Panc1 (cell line): ENCODE results near the gene PIP5K1C. TPM values are rescaled to one million over a fixed set of nuclear protein-coding genes. Genes with fewer than 3 reads are reported as not detected.

Experiments used
- ATAC-seq: fragments of 200-7000 bp; cut with Tn5 transposase; 2 replicates; pipeline ENCODE4 v1.9.1; 2020; ENCODE audit warnings: mild to moderate bottlenecking, moderate library complexity
- BruUV-seq: library from RNA; stranded (reverse); fragments of 400-500 nt; replicated peaks from 2 replicates; lab custom pipeline; 2021; lab: Mats Ljungman, UMichigan
- CTCF ChIA-PET: fragments of 300-600 bp; sonication (Branson Sonifier 250); formaldehyde crosslinking; loops from one replicate; lab custom pipeline; 2022; ENCODE audit warnings: antibody characterized with exemption; lab: Charles Lee
- POLR2A ChIA-PET: fragments of 300-600 bp; sonication (Branson Sonifier 250); formaldehyde crosslinking; loops from one replicate; lab custom pipeline; 2022; ENCODE audit warnings: antibody characterized with exemption; lab: Charles Lee
- DNase-seq: peaks from one replicate; pipeline ENCODE4 v3.0.0-alpha.2; 2010; ENCODE audit warnings: low read depth, low spot score
- H3K27ac ChIP-seq: 2 replicates; pipeline ENCODE4 v1.5.1; 2011; ENCODE audit warnings: mild to moderate bottlenecking, low read length, inconsistent platforms
- H3K27me3 ChIP-seq: fragments of 200-500 bp; sonication (Bioruptor generic); 2 replicates; pipeline ENCODE4 v1.6.0; 2014; ENCODE audit warnings: low read length, inconsistent platforms; ENCODE audit not compliant: control insufficient read depth, insufficient read depth
- H3K36me3 ChIP-seq: fragments of 200-500 bp; sonication (Bioruptor generic); 2 replicates; pipeline ENCODE4 v1.5.1; 2014; ENCODE audit warnings: inconsistent platforms, mild to moderate bottlenecking, low read length, moderate library complexity; ENCODE audit not compliant: control insufficient read depth, insufficient read depth
- H3K4me1 ChIP-seq: 2 replicates; pipeline ENCODE4 v1.5.1; 2011; ENCODE audit warnings: inconsistent platforms, mild to moderate bottlenecking, low read length, moderate library complexity; ENCODE audit not compliant: control insufficient read depth, insufficient read depth
- H3K4me3 ChIP-seq, 2 experiments: 2 replicates each; pipeline ENCODE4 v1.5.1; 2011 to 2012; ENCODE audit warnings: low read depth in 2 of 2, low read length in 2 of 2, mild to moderate bottlenecking in 2 of 2, inconsistent platforms in 1 of 2, moderate library complexity in 1 of 2
- H3K9me3 ChIP-seq: fragments of 200-500 bp; sonication (Bioruptor generic); 2 replicates; pipeline ENCODE4 v1.5.1; 2014; ENCODE audit warnings: low read depth, mild to moderate bottlenecking, inconsistent platforms, low read length, moderate library complexity; ENCODE audit not compliant: control insufficient read depth, insufficient read depth
- POLR2AphosphoS5 ChIP-seq: IDR thresholded peaks from 2 replicates; pipeline ENCODE4 v1.6.1; 2012; ENCODE audit warnings: mild to moderate bottlenecking, low read depth, low read length, moderate library complexity
- SIN3A ChIP-seq: IDR thresholded peaks from 2 replicates; pipeline ENCODE4 v1.6.1; 2012; ENCODE audit warnings: low read depth, mild to moderate bottlenecking, low read length, moderate library complexity, borderline replicate concordance; ENCODE audit not compliant: insufficient read depth
- TCF7L2 ChIP-seq: IDR thresholded peaks from 2 replicates; pipeline ENCODE4 v1.6.1; 2011; ENCODE audit warnings: mild to moderate bottlenecking, low read depth, low read length, inconsistent platforms
- in situ Hi-C: cut with HindIII; loops from 2 replicates; pipeline ENCODE4 v1.10.0; 2016; ENCODE audit warnings: low sequenced_read_pairs, low pct_unique_long_range_greater_than_20kb
- intact Hi-C: fragments of 100-400 bp; cut with micrococcal nuclease; formaldehyde crosslinking; loops from one replicate; pipeline ENCODE4 v1.10.0; 2022; ENCODE audit not compliant: unreplicated experiment
- total RNA-seq: library from RNA; stranded (reverse); gene quantifications from one replicate; pipeline ENCODE4 v1.2.1, GENCODE V29; 2021; ENCODE audit not compliant: unreplicated experiment
- TF ChIP-seq, protein P1 (sequence below): fragments of 450-650 bp; IDR thresholded peaks from 2 replicates; pipeline ENCODE4 v1.5.1; 2017; ENCODE audit warnings: mild to moderate bottlenecking
- TF ChIP-seq, protein P2 (sequence below), 2 experiments: IDR thresholded peaks; 2 replicates each; pipeline ENCODE4 v1.6.1; 2011 to 2012; ENCODE audit warnings: low read depth in 2 of 2, control low read depth in 1 of 2, low read length in 1 of 2, mild to moderate bottlenecking in 1 of 2, moderate library complexity in 1 of 2; ENCODE audit not compliant: insufficient read depth in 1 of 2

PIP5K1C gene
- total RNA-seq, 1 experiment from 2014 or later: 30.6 TPM

DNA sequence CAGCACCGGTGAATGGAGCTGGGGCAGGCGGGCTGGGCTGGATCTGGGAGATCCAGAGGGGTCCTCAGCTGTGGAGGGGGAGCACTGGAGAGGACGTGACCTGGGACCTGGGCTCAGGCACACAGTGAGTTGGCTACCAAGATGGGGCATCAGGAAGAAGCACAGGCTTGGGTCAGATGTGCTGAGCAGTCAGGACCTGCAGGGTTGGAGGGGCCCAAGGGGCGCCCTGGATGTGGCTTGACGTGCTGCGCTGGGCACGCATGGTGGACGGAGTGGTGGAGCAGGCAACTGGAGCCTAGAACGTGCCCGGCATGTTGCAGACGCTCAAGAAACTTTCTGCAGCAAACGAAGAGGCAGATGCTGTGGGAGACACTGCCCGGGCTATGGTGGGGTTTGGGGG, 20.7 kb downstream of the PIP5K1C start:
- Histone ChIP-seq H3K27ac (no peak overlapping the region), H3K4me3 (no peak overlapping the region), H3K27me3 (no peaks in the 10 kb centered on the region), H3K4me1 (no peaks in the 10 kb centered on the region), H3K9me3 (no peaks in the 10 kb centered on the region), H3K36me3 (no peaks in the 10 kb centered on the region)
- TF ChIP-seq SIN3A: no peak
- TF ChIP-seq, protein P1, sequence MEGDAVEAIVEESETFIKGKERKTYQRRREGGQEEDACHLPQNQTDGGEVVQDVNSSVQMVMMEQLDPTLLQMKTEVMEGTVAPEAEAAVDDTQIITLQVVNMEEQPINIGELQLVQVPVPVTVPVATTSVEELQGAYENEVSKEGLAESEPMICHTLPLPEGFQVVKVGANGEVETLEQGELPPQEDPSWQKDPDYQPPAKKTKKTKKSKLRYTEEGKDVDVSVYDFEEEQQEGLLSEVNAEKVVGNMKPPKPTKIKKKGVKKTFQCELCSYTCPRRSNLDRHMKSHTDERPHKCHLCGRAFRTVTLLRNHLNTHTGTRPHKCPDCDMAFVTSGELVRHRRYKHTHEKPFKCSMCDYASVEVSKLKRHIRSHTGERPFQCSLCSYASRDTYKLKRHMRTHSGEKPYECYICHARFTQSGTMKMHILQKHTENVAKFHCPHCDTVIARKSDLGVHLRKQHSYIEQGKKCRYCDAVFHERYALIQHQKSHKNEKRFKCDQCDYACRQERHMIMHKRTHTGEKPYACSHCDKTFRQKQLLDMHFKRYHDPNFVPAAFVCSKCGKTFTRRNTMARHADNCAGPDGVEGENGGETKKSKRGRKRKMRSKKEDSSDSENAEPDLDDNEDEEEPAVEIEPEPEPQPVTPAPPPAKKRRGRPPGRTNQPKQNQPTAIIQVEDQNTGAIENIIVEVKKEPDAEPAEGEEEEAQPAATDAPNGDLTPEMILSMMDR: no peak
- TF ChIP-seq TCF7L2: no peak
- BruUV-seq: no TSS peak
- ChIA-PET POLR2A (no interaction called here), CTCF (no interaction called here)
- ATAC-seq: no peak
- in situ Hi-C loops: no loop called here
- intact Hi-C loops: no loop called here
- no peak for DNase-seq

DNA sequence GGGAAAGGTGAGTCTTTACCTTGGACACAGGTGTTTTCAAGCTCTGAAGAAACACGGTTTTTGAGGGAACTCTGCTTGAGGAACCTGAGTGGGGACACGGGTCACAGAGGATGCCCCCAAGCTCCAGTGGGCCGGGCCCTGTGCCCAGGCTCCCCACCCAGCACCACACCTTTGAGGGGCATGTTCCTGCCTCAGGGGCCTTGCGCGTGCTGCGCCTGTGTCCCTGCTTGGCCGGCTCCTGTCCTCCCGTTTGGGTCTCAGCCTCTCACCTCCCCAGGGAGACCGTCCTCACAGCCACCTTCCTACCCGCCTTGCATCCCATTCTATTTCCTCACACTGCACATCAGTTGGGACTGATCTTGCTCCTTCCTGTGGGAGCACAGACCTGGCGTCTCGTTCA, 21.1 kb downstream of the PIP5K1C start:
- H3K9me3 ChIP-seq: no peaks in the 10 kb centered on the region
- ChIA-PET POLR2A (no interaction called here), CTCF (no interaction called here)
- DNase-seq (no peak), ATAC-seq (no peak)
- H3K4me3 ChIP-seq: no peak overlapping the region
- in situ Hi-C loops: no loop called here
- intact Hi-C loops: no loop called here
- H3K4me1 ChIP-seq: no peaks in the 10 kb centered on the region
- no peak for TF ChIP-seq POLR2AphosphoS5
- TF ChIP-seq TCF7L2: no peak
- TF ChIP-seq, protein P1: no peak
- TF ChIP-seq, protein P2, sequence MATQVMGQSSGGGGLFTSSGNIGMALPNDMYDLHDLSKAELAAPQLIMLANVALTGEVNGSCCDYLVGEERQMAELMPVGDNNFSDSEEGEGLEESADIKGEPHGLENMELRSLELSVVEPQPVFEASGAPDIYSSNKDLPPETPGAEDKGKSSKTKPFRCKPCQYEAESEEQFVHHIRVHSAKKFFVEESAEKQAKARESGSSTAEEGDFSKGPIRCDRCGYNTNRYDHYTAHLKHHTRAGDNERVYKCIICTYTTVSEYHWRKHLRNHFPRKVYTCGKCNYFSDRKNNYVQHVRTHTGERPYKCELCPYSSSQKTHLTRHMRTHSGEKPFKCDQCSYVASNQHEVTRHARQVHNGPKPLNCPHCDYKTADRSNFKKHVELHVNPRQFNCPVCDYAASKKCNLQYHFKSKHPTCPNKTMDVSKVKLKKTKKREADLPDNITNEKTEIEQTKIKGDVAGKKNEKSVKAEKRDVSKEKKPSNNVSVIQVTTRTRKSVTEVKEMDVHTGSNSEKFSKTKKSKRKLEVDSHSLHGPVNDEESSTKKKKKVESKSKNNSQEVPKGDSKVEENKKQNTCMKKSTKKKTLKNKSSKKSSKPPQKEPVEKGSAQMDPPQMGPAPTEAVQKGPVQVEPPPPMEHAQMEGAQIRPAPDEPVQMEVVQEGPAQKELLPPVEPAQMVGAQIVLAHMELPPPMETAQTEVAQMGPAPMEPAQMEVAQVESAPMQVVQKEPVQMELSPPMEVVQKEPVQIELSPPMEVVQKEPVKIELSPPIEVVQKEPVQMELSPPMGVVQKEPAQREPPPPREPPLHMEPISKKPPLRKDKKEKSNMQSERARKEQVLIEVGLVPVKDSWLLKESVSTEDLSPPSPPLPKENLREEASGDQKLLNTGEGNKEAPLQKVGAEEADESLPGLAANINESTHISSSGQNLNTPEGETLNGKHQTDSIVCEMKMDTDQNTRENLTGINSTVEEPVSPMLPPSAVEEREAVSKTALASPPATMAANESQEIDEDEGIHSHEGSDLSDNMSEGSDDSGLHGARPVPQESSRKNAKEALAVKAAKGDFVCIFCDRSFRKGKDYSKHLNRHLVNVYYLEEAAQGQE (IDR thresholded peaks at IDR 0.05; ENCODE audit: insufficient read depth in 1 of 2, low read depth in 2 of 2, low read length in 1 of 2): no peak
- no peak for TF ChIP-seq SIN3A
- no TSS peak for BruUV-seq
- no peaks in the 10 kb centered on the region for H3K36me3 ChIP-seq
- no peaks in the 10 kb centered on the region for H3K27me3 ChIP-seq
- H3K27ac ChIP-seq: no peak overlapping the region
